Activated T-helper 2 cell treated with anti-CD3 and anti-CD28 coated beads, Interferon-gamma antibody, Interleukin-2, Interleukin-4, amounts not matched to agents 10 μg/mL and 5 μg/mL and 100 μg/mL, durations not matched to agents 14 hours and 24 hours and 36 hours (primary cell): ENCODE results near the gene PHLDB3. TPM values are rescaled to one million over a fixed set of nuclear protein-coding genes. Genes with fewer than 3 reads are reported as not detected.
"Not testable (repeated sequence)": the region's sequence is repeated elsewhere in the genome, so short reads cannot be mapped to it uniquely, and the experiment has no call there.

ENCODE experiments used
- DNase-seq: peaks from one replicate; pipeline ENCODE4 v3.0.0; 2021; ENCODE audit warnings: low spot score
- H3K27ac Mint-ChIP-seq: one replicate; pipeline ENCODE4 v1.8.0; 2021; ENCODE audit warnings: mixed read lengths
- H3K27me3 Mint-ChIP-seq: one replicate; pipeline ENCODE4 v1.8.0; 2021; ENCODE audit warnings: low read depth, mixed read lengths
- H3K36me3 Mint-ChIP-seq: one replicate; pipeline ENCODE4 v1.8.0; 2021; ENCODE audit warnings: low read depth, mixed read lengths
- H3K4me1 Mint-ChIP-seq: one replicate; pipeline ENCODE4 v1.8.0; 2021; ENCODE audit warnings: low read depth, mixed read lengths
- H3K4me3 Mint-ChIP-seq: one replicate; pipeline ENCODE4 v1.8.0; 2021; ENCODE audit warnings: low read depth, mild to moderate bottlenecking, moderate library complexity, mixed read lengths
- H3K9me3 Mint-ChIP-seq: one replicate; pipeline ENCODE4 v1.8.0; 2021; ENCODE audit warnings: mixed read lengths
- intact Hi-C: fragments of 100-400 bp; cut with micrococcal nuclease; formaldehyde crosslinking; loops from one replicate; pipeline ENCODE4 v1.15.1; 2023
- total RNA-seq: library from RNA; stranded (reverse); gene quantifications from 2 replicates; pipeline ENCODE4 v1.2.3, GENCODE V29; 2022

The PHLDB3 gene
- total RNA-seq, 1 donor from 2014 or later = 25.3 TPM

DNA sequence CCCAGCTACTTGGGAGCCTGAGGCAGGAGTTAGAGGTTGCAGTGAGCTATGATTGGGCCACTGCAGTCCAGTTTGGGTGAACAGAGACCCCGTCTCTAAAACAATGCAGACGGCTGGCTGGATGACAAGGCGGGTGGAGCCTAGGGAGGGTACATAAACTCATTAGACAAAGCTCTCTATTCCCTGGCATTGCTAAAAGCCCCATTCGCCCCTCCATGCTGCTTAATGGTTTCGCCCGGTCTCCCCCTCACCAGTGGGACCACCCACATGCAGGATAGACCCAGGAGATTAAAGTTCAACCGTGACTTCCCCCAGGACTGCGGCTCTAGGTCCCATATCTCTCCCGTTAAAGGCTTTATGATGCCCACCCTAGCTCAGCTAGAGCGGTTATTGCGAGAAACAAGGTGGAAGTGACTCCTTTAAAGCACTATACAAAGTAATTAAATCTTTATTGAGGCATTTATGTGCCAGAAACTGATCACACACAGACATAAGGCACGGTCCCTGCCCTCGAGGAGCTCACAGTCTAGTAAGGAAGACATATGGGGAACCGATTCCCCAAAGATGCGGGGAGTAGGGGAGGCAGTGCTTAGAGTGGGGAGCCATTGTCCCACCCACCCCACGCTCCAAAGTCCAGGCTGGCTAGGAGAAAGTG, 44.1 kb downstream of the PHLDB3 start:
- peaks cover 17% of the 10 kb centered on the region for H3K4me1 Mint-ChIP-seq
- no peaks in the 10 kb centered on the region for H3K36me3 Mint-ChIP-seq
- intact Hi-C loops = loop anchor here (5.0 kb wide), 2 partner anchors 117 to 137 kb away; partner anchors contain the start of genes IRGQ, PINLYP, XRCC1 and ZNF576
- H3K27ac Mint-ChIP-seq = no peak overlapping the region
- no peak for DNase-seq
- no peak overlapping the region for H3K4me3 Mint-ChIP-seq
- H3K9me3 Mint-ChIP-seq = no peaks in the 10 kb centered on the region
- no peaks in the 10 kb centered on the region for H3K27me3 Mint-ChIP-seq

DNA sequence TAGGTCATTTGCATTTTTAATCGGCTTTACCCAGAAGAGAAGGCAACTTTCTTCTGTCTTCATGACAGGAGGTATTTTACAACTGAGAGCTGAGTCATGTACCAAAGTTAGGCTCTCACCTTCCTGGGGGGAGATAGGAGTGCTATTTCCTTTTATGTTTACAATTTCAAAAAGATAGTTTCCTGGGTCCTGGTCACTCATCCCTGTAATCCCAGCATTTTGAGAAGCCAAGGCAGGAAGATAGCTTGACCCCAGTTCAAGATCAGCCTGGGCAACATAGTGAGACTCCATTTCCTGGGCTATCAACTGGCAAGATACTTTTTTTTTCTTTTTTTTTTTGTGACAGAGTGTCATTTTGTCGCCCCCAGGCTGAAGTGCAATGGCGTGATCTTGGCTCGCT, 46.7 kb downstream of the PHLDB3 start:
- peaks cover 21% of the 10 kb centered on the region for H3K4me1 Mint-ChIP-seq
- intact Hi-C loops = no loop called here
- H3K9me3 Mint-ChIP-seq = no peaks in the 10 kb centered on the region
- no peaks in the 10 kb centered on the region for H3K36me3 Mint-ChIP-seq
- no peaks in the 10 kb centered on the region for H3K27me3 Mint-ChIP-seq
- H3K4me3 Mint-ChIP-seq = no peak overlapping the region
- H3K27ac Mint-ChIP-seq = no peak overlapping the region
- DNase-seq = no peak

DNA sequence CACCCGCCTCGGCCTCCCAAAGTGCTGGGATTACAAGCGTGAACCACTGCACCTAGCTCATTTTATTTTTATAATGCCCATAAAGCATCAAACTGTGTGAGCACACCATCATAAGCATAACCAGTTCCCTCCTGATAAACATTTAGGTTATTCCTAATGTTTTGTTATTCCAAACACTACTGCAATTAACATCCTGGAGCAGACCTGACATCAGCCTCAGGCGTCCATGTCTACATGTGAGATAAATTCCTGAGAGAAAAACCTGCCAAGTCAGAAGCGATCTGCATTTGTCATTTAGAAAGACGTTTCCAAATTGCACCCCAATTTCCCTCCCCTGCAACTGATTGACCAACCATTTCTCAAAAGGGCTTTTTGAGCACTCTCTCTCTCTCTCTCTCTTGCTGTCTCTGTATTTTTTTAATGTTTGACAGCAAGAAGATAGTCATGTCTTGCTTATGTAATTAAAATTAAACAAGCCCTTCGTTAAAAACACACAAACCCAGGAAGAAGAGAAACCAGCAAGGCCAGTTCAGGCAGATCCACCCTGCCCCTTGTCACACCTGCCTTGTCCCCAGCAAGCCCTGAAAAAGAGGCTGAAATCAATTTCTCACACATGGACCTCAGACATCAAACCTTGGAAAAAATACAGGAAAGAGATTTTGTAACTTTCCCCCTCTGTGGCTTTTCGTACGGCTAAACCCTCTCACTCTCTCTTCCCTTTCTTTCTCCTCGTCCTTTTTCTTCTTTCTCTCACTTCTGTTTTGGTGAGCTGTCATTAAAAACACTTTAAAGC, 49.0 kb downstream of the PHLDB3 start:
- peaks cover 7% of the 10 kb centered on the region for H3K9me3 Mint-ChIP-seq
- H3K4me1 Mint-ChIP-seq = peaks cover 23% of the 10 kb centered on the region
- intact Hi-C loops = no loop called here
- DNase-seq = no peak
- H3K27me3 Mint-ChIP-seq = peaks cover 3% of the 10 kb centered on the region
- H3K27ac Mint-ChIP-seq = no peak overlapping the region
- H3K4me3 Mint-ChIP-seq = no peak overlapping the region
- peaks cover 5% of the 10 kb centered on the region for H3K36me3 Mint-ChIP-seq

DNA sequence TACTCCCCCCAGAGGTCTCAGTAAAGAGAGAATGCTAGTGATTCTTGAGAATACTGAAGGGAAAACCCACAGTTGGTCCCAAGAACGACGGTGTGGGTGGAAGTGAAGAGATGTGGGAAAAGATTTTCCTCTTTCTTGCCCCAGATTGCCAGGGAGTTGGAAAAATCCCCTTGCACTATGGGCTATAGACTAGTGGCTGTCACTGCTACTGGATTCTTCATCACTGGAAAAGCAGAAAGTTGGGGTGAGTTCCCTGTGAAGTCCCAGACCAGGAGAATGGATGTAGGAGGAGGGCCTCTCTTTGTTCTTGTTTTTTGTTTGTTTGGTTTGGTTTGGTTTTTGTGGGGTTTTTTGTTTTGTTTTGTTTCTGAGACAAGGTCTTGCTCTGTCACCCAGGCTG, 50.5 kb downstream of the PHLDB3 start:
- Mint-ChIP-seq H3K36me3 (peaks cover 5% of the 10 kb centered on the region), H3K4me3 (no peak overlapping the region), H3K9me3 (peaks cover 7% of the 10 kb centered on the region), H3K27ac (no peak overlapping the region), H3K27me3 (peaks cover 3% of the 10 kb centered on the region), H3K4me1 (peaks cover 26% of the 10 kb centered on the region)
- intact Hi-C loops = no loop called here
- no peak for DNase-seq

DNA sequence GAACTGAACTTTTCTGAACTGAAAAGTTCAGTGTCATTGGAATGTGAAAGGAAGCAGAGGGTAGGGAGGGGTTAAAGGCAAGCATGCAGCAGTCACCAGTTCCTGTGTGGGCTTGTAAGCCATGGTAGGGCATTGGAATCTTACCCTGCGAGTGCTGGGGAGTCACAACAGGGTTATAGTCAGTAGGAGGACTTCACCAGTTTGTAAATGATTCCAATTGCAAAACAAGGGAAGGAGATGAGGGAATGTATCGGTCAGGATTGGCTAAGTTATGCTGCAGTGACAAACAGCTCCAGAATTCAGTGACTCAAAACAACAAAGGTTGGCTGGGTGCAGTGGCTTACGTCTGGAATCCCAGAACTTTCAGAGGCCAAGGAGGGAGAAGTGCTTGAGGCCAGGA, 52.0 kb downstream of the PHLDB3 start:
- Mint-ChIP-seq H3K4me1 (peaks cover 23% of the 10 kb centered on the region), H3K27me3 (peaks cover 3% of the 10 kb centered on the region), H3K9me3 (peaks cover 7% of the 10 kb centered on the region), H3K27ac (no peak overlapping the region), H3K4me3 (no peak overlapping the region), H3K36me3 (peaks cover 5% of the 10 kb centered on the region)
- DNase-seq = no peak
- intact Hi-C loops = no loop called here

DNA sequence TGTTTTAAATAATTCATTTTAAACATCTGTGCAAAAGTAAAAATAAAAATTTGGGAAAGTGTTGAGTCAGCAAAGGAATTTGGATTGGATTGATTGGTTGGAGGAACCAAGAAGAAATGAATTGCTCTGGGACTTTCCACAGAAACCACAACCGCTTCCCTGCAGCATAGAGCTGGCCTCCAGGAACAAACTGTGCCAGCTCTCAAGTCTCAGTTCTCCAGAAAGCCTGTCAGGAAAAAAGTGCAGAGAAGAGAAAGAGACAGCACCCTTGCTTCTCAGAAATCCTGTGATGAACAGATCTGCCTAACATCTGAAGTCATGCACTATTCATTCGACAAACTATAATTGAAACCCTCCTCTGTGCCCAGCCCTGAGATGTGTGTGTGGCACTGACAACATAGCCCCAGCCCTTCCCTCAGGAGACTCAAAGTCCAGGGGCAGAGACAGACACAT, 54.0 kb downstream of the PHLDB3 start:
- Mint-ChIP-seq H3K27ac (peak overlapping the region; percentile 75), H3K4me1 (peaks cover 27% of the 10 kb centered on the region), H3K4me3 (no peak overlapping the region), H3K27me3 (peaks cover 3% of the 10 kb centered on the region), H3K9me3 (peaks cover 7% of the 10 kb centered on the region), H3K36me3 (peaks cover 5% of the 10 kb centered on the region)
- intact Hi-C loops = no loop called here
- no peak for DNase-seq

DNA sequence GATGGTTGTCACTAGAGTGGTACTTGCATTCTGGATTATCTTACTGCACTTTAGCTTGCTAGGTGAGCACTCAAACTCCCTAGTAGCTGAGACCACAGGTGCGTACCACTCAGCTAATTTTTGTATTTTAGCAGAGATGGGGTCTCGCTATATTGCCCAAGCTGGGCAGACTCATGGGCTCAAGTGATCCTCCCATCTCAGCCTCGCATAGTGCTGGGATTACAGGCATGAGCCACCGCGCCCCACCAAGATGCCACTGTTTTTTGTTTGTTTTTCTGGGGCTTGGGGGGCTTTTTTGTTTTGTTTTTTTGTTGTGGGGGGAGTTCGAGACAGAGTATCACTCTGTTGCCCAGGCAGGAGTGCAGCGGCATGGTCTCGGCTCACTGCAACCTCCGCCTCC, 56.9 kb downstream of the PHLDB3 start:
- H3K27ac Mint-ChIP-seq = no peak overlapping the region
- H3K27me3 Mint-ChIP-seq = peaks cover 3% of the 10 kb centered on the region
- peaks cover 21% of the 10 kb centered on the region for H3K4me1 Mint-ChIP-seq
- DNase-seq = no peak
- H3K36me3 Mint-ChIP-seq = peaks cover 5% of the 10 kb centered on the region
- intact Hi-C loops = loop anchor here (1.0 to 10.0 kb wide), 5 partner anchors 55 to 337 kb away; partner anchors contain the start of genes KCNN4 and PHLDB3
- no peak overlapping the region for H3K4me3 Mint-ChIP-seq
- peaks cover 6% of the 10 kb centered on the region for H3K9me3 Mint-ChIP-seq

DNA sequence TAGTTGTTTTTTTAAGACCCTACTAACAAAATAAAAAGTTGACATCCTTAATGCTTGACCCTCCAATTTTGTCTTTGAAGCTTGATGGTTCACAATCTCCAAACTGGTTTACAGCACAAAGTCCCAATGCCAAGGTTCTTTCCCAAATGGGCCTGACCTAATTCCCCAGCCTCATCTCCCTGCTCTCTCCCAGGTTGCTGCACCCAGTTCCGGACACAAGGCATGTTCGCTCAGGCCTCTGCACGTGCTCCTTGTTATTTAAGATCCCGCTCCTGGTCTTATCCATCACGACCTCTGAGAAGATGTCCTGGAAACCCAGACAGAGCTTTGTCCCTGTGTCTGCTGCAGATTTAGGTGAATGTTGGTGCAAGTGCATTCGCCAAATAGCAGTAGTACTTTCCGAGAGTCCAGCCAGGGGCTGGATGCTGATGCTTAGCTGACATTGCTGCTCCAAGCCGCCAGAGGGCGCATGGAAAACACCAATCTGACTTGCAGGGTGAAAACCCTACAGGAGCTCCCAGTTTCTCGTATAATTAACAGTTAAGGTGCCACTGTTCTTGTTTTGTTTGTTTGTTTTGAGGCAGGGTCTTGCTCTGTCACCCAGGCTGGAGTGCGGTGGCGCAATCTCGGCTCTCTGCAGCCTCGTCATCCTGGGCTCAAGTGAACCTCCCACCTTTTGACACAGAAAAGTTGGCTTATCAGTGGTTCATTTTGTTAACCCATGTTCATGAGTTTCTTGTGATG, 57.6 kb downstream of the PHLDB3 start:
- Mint-ChIP-seq H3K36me3 (no peaks in the 10 kb centered on the region), H3K27ac (no peak overlapping the region), H3K4me3 (no peak overlapping the region), H3K27me3 (no peaks in the 10 kb centered on the region), H3K4me1 (peaks cover 16% of the 10 kb centered on the region), H3K9me3 (no peaks in the 10 kb centered on the region)
- peak; percentile 67 for DNase-seq
- intact Hi-C loops = loop anchor here (1.0 to 10.0 kb wide), 5 partner anchors 55 to 338 kb away; partner anchors contain the start of genes KCNN4 and PHLDB3

DNA sequence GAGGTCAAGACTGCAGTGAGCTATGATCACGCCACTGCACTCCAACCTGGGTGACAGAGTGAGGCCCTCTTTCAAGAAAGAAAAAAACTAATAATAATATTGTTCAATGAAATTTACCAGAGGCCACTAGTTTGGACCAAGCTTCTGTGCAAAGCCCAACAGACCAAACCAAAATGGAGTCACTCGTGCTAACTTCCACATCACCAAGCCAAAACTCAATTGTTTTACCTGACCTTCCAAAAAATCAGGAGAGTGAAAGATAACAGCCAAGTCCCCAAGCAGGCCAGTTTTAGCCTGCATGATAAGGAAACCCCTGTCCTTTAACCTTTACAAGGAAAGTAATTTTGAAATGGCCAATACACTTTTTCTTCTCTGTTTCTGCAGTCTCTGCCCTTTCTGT, 59.1 kb downstream of the PHLDB3 start:
- no peak for DNase-seq
- Mint-ChIP-seq H3K27ac (no peak overlapping the region), H3K4me3 (no peak overlapping the region), H3K9me3 (no peaks in the 10 kb centered on the region), H3K36me3 (no peaks in the 10 kb centered on the region), H3K27me3 (no peaks in the 10 kb centered on the region), H3K4me1 (peaks cover 12% of the 10 kb centered on the region)
- intact Hi-C loops = loop anchor here (5.0 to 10.0 kb wide), 2 partner anchors 57 to 339 kb away; partner anchors contain the start of genes KCNN4 and PHLDB3

DNA sequence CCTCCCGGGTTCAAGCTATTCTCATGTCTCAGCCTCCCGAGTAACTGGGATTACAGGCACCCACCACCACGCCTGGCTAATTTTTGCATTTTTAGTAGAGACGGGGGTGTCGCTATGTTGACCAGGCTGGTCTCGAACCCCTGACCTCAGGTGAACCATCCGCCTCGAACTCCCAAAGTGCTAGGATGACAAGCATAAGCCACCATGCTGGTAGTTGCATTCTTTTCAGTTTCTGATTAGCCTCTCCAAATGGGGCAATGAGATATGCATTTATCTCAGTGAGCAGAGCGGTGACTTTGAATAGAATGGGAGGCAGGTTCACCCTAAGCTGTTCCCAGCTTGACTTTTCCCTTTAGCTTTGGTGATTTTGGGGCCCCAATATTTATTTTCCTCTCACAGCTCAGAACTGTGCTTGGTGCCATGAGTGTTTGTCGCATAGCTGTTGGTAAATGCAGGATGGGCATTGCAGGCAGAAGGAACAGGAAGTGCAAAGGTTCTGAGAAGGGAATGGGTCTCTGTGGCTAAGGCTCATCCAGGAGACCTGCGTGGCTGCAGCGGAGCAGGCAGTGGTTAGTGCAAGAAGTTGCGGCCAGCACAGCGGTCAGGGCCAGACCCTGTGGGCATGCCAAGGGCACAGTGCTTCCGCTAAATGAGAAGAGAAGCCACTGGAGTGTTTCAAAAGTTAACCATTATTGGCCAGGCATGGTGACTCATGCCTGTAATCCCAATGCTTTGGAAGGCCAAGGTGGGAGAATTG, 59.8 kb downstream of the PHLDB3 start:
- intact Hi-C loops = loop anchor here (5.0 to 10.0 kb wide), 2 partner anchors 58 to 340 kb away; partner anchors contain the start of genes KCNN4 and PHLDB3
- H3K4me3 Mint-ChIP-seq = no peak overlapping the region
- no peaks in the 10 kb centered on the region for H3K9me3 Mint-ChIP-seq
- no peaks in the 10 kb centered on the region for H3K36me3 Mint-ChIP-seq
- no peak overlapping the region for H3K27ac Mint-ChIP-seq
- H3K4me1 Mint-ChIP-seq = peaks cover 12% of the 10 kb centered on the region
- DNase-seq = no peak
- no peaks in the 10 kb centered on the region for H3K27me3 Mint-ChIP-seq

DNA sequence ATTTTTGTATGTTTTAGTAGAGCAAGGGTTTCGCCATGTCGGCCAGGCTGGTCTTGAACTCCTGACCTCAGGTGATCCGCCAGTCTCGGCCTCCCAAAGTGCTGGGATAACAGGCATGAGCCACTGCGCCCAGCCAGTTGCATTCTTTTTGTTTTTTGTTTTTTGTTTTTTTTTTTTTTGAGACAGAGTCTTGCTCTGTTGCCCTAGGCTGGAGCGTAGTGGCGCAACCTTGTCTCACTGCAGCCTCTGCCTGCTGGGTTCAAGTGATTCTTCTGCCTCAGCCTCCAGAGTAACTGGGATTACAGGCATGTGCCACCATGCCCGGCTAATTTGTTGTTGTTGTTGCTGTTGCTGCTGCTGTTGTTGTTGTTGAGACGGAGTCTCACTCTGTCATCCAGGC, 60.5 kb downstream of the PHLDB3 start:
- H3K36me3 Mint-ChIP-seq, H3K27ac Mint-ChIP-seq, DNase-seq, H3K27me3 Mint-ChIP-seq, H3K4me3 Mint-ChIP-seq, H3K9me3 Mint-ChIP-seq: not testable (repeated sequence)
- H3K4me1 Mint-ChIP-seq = peaks cover 12% of the 10 kb centered on the region
- intact Hi-C loops = loop anchor here (10.0 kb wide), 1 partner anchor 341 kb away; the partner anchor contains the start of gene KCNN4

DNA sequence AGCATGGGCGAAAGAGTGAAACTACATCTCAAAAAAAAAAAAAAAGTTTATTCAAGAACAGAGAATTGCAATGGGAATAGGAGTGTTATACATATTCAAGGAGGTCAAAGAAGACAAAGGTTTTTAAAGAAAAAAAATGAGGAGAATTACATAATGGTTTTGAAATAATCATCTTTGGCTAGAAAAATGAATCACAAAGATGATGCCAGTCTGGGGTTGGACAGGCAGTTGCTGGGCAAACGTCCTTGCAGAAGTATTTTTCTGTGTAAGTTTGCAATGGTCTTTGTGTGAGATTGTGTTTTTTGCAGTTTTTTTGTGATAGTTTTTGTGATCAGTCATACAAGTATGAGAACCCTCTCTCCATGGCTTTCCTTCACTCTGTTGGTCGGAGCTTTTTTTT, 62.8 kb downstream of the PHLDB3 start:
- no peak overlapping the region for H3K4me3 Mint-ChIP-seq
- peaks cover 23% of the 10 kb centered on the region for H3K4me1 Mint-ChIP-seq
- intact Hi-C loops = loop anchor here (10.0 kb wide), 1 partner anchor 343 kb away; the partner anchor contains the start of gene KCNN4
- no peaks in the 10 kb centered on the region for H3K9me3 Mint-ChIP-seq
- no peak overlapping the region for H3K27ac Mint-ChIP-seq
- no peak for DNase-seq
- no peaks in the 10 kb centered on the region for H3K27me3 Mint-ChIP-seq
- H3K36me3 Mint-ChIP-seq = no peaks in the 10 kb centered on the region
